Renal cortex interstitium (tissue), 11 donors: ENCODE measurements around the gene FTHL17. TPM values are rescaled to one million over a fixed set of nuclear protein-coding genes. Genes with fewer than 3 reads are reported as not detected.

Experiments
- DNase-seq, 11 donors: peaks; one replicate each; pipeline ENCODE4 v3.0.0-alpha.2; 2013; ENCODE audit warnings: low read depth in 9 of 11, low spot score in 4 of 11; ENCODE audit errors: extremely low read depth in 1 of 11
- polyA plus RNA-seq, 3 donors: library from polyadenylated mRNA; unstranded; fragments of 120-200 nt; gene quantifications; one replicate each; pipeline ENCODE4 v1.2.1, GENCODE V29; 2013; ENCODE audit not compliant: insufficient read length in 3 of 3

The FTHL17 gene
- polyA plus RNA-seq, 3 donors = not detected

DNA sequence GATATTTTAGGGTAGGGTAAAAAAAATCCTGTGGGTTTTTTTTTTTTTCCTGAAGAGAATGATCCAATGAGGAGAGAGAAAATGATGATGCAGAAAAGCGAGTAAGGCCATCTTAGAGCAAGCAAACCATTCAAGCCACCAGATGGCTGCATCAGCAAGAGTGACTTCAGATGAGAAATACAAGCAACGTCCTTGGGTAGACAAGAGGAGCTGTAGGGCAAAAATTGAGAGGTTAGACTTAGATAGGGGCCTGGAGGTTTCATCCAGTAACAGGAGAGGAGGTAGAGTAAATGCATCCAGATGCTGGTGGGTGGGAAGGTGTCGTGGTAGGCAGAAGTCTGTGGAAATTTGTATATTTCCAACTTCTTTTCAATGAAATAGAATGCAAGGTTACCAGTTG is 14.6 kb downstream of the FTHL17 start:
- no peak for DNase-seq

DNA sequence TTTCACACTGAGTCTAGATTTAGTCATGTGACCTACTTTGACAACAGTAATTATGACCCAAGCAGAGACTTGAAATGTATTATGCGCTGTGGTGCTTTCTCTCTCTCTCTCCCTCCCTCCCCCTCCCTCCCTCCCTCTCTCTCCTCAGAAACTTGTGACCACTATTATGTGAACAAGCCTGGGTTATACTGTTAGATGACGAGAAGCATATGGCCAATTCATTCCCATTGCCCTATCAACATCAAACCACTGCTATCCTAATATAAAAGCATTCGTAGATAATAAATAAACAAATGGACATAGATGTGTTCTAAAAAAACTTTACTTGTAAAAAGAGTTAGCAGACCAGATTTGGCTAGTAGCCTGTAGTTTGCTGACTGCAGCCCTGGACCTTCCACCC is 18.2 kb downstream of the FTHL17 start:
- no peak for DNase-seq

DNA sequence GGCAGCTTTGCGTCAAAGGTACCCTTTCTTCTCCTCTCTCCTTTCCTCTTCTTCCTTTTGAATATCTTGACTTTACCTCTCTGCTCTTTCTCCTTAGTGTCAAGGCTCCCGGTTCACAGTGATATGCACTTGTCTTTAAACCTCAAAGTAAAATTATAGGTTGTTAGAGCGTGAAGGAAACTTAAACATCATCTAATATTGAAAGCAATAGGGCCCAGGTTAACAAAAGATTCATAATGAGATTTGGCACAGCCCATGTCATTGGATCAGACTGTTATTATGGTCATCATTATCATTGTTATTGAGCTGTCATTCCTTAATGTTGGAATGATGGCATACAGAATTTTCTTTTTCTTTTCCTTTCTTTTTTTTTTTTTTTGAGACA is 32.5 kb downstream of the FTHL17 start:
- DNase-seq = no peak

DNA sequence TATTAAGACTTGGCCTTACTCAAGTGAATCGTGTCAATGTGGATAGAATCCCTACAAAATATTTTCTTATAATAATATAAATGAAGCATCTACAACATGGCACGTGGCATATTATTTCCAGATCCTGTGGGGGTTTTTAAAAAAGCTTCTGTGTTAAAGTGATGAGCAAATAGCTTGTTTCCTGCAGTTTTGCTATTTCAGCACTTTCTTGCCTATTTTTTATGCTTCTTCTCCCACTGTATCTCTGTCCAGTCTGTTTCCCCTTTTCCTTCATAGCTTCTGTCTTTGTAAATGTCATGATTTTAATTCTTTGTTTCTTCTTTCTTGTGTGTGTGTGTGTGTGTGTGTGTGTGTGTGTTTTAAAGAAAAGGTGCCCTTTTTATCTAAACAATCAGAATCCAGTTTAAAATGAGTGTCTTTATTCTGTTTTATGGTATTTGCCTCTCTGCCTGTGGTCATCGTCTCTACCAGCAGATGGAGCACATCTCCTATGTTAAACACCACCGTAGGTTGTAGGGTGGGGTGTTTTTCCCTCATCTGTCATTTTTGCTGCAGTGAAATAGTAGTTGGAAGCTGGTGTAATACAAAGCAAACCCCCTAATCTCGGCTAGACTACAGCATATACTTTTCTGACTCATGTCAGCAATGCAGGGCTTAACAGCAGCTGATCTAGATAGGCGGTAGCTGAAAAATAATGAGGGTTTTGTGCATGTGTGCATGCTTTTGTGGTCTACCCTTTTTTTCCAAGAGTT is 33.1 kb downstream of the FTHL17 start:
- peak in 3 of 11 donors; percentile 11 to 24 (median 24) for DNase-seq

DNA sequence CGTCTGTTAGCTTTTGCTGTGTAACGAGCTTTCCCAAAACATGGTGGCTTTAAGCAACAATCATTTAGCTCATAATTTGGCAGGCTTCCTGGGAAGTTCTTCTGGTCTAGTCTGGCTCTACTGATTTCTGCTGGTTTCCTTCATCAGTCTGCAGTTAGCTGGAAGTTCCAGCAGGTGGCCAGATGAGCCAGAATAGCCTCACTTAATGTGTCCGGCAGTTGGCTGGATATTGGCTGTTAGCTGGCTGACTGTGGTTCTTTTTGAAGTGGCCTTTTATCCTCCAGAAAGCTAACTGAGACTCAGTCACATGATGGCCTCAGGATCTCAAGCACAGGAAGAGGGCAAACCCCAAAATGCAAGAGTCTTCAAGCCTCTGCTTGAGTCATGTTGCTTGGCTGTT is 34.9 kb downstream of the FTHL17 start:
- DNase-seq = peak in 4 of 11 donors; percentile 2 to 20 (median 6)

DNA sequence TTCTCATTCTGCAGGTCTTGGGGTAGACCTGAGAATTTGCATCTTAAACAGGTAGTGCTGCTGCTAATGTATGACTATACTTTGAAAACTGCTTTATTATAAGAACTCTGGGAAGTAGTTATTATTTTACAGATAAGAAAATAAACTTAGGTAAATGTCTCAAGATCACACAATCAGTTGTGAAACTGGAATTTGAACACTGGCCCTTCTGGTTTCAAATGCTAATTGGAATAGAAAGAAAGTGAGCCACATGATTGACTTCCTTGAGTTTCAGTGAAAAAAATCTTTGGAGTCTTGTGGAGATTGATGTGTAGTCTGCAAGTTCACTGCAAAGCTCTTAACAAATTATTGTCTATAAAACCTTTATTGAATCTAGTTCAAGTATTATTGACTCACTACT is 44.5 kb downstream of the FTHL17 start:
- no peak for DNase-seq

DNA sequence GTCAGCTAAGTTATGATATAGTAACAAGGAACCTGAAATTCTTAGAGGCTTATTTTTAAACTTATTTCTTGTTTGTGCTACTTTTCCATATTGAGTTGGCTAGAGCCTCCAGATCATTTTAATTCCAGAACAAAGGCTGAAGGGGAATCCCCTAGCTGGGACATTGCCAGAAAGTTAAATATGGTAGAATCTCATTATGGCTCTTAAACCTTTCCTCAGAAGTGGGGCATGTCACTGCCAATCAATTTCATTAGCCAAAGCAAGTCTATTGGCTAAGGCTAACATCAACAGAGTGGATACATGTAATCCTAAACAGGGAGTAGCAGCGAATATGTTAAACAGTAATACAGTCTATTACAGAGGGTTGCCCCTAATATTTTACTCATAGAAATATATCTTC is 47.0 kb downstream of the FTHL17 start:
- DNase-seq = no peak

DNA sequence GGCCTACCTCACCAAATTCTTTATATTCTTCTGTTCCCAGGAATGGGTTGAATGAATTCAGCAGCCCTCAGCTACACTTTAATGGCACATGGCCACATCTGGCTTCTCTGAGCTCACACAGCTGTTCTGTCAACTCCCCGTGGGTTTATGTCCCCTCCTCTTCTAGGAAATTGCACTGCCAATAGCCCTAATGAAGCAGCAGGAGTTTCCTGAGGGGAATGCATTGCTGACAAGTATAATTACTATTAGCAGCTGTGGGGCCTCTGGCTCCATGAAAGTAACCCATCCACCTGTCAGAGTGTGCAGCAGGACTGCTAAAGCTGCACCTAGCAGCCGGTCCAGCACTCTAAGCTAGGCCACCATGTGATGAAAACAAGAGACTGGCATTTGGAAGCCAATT is 50.3 kb downstream of the FTHL17 start:
- peak in 7 of 11 donors; percentile 20 to 49 (median 31) for DNase-seq

Other genes starting within 250 kb of the FTHL17 start
- gene TAB3, start 182.8 kb downstream of the FTHL17 start, polyA plus RNA-seq = 10 to 100 TPM; 28.6 to 39.8 (median 31.2) TPM